Activated B cell treated with CpG ODN at 0.5 μM for 24 hours (primary cell): ENCODE measurements around the gene UQCC2. TPM values are rescaled to one million over a fixed set of nuclear protein-coding genes. Genes with fewer than 3 reads are reported as not detected.

Source experiments
- ATAC-seq: fragments of 200-7000 bp; cut with Tn5 transposase; one replicate; pipeline ENCODE4 v1.10.0; 2021; ENCODE audit warnings: low read depth, mild to moderate bottlenecking, moderate library complexity
- CTCF ChIA-PET: fragments of 350-600 bp; sonication (Branson Sonifier 250); formaldehyde crosslinking; loops from one replicate; lab custom pipeline; 2021; ENCODE audit warnings: antibody characterized with exemption; lab: Charles Lee
- POLR2A ChIA-PET: fragments of 350-600 bp; sonication (Branson Sonifier 250); formaldehyde crosslinking; loops from one replicate; lab custom pipeline; 2021; ENCODE audit warnings: antibody characterized with exemption; lab: Charles Lee
- DNase-seq: peaks from one replicate; pipeline ENCODE4 v3.0.0; 2022
- H3K27ac Mint-ChIP-seq: one replicate; pipeline ENCODE4 v1.8.0; 2020; ENCODE audit warnings: mixed read lengths
- H3K27me3 Mint-ChIP-seq: one replicate; pipeline ENCODE4 v1.8.0; 2021; ENCODE audit warnings: mixed read lengths
- H3K36me3 Mint-ChIP-seq: one replicate; pipeline ENCODE4 v1.8.0; 2021; ENCODE audit warnings: low read depth, mixed read lengths
- H3K4me1 Mint-ChIP-seq: one replicate; pipeline ENCODE4 v1.8.0; 2021; ENCODE audit warnings: mixed read lengths
- H3K4me3 Mint-ChIP-seq: one replicate; pipeline ENCODE4 v1.8.0; 2020; ENCODE audit warnings: mild to moderate bottlenecking, mixed read lengths
- H3K9me3 Mint-ChIP-seq: one replicate; pipeline ENCODE4 v1.8.0; 2020; ENCODE audit warnings: mixed read lengths
- intact Hi-C: fragments of 100-400 bp; cut with micrococcal nuclease; formaldehyde crosslinking; loops from one replicate; pipeline ENCODE4 v1.15.1; 2024
- total RNA-seq: library from RNA; stranded (reverse); gene quantifications from 2 replicates; pipeline ENCODE4 v1.2.3, GENCODE V29; 2022
- TF ChIP-seq, protein P1 (sequence below): fragments of 200-600 bp; IDR thresholded peaks from one replicate; pipeline ENCODE4 v1.8.0; 2022; ENCODE audit warnings: antibody characterized with exemption, mild to moderate bottlenecking

Gene UQCC2
- total RNA-seq, 1 donor from 2014 or later: 26.2 TPM

DNA sequence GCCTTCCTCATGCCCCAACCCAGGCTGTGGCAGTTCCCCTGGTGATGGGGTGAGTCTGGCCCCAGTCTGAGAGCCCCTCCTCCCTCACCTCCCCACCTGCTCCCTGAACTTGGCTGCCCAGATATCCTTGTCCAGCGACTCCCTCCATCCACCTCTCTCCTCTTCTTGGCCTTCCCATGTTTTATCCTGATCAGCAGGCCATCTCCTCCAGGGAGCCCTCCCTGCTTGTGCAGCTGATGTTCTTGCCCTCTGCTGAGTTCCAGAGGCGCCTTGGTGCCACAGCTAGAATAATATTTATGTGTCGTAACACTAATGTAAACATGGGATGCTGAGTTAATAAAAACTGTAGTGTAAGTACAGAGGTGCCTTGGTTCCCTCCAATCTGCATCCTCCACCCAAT, 45.6 kb upstream of the UQCC2 start:
- intact Hi-C loops: no loop called here
- ATAC-seq (no peak), DNase-seq (no peak)
- POLR2A ChIA-PET: no interaction called here
- H3K9me3 Mint-ChIP-seq: no peaks in the 10 kb centered on the region
- no peak overlapping the region for H3K4me3 Mint-ChIP-seq
- TF ChIP-seq, protein P1, sequence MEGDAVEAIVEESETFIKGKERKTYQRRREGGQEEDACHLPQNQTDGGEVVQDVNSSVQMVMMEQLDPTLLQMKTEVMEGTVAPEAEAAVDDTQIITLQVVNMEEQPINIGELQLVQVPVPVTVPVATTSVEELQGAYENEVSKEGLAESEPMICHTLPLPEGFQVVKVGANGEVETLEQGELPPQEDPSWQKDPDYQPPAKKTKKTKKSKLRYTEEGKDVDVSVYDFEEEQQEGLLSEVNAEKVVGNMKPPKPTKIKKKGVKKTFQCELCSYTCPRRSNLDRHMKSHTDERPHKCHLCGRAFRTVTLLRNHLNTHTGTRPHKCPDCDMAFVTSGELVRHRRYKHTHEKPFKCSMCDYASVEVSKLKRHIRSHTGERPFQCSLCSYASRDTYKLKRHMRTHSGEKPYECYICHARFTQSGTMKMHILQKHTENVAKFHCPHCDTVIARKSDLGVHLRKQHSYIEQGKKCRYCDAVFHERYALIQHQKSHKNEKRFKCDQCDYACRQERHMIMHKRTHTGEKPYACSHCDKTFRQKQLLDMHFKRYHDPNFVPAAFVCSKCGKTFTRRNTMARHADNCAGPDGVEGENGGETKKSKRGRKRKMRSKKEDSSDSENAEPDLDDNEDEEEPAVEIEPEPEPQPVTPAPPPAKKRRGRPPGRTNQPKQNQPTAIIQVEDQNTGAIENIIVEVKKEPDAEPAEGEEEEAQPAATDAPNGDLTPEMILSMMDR: no peak
- peaks cover 7% of the 10 kb centered on the region for H3K4me1 Mint-ChIP-seq
- H3K27ac Mint-ChIP-seq: no peak overlapping the region
- CTCF ChIA-PET: interaction anchor here (1.4 kb wide), 2 partner anchors 14 kb away, joined by 4 to 5 read pairs; no protein-coding TSS in a partner anchor
- H3K36me3 Mint-ChIP-seq: no peaks in the 10 kb centered on the region
- H3K27me3 Mint-ChIP-seq: peaks cover 7% of the 10 kb centered on the region

DNA sequence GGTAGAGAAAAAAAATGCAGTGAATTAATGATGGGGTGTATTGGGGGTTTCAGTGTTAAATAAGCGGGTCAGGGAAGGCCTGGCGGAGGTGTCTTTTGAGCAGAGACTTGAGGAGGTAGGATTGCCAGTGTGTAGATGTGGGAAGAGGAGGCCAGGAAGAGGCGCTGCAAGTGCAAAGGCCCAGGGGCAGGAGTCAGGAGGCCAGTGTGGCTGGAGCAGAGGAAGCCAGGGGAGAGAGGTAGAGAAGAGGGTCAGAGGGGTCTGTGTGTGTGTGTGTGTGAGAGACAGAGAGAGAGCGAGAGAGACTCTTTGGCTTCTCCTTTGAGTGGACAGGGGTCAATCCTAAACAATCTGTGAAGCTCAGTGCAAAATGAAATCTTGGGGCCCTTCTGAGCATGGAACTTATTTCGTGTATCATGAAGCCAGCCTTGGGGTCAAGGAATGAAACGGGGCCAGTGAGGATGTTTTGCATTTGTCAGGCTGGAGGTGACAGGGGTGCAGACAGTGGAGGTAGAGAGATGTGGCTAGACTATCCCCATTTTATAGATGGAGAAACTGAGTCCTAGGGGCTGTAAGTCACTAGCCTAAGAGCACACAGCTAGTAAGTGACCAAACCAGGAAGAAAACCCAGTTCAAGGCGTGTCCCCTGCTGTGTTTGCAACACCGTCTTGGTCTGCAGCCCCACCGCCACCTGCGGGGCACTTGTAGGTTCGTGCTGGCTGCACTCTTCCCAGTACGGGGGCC, 44.9 kb upstream of the UQCC2 start:
- POLR2A ChIA-PET: no interaction called here
- no peaks in the 10 kb centered on the region for H3K36me3 Mint-ChIP-seq
- ATAC-seq (no peak), DNase-seq (no peak)
- CTCF ChIA-PET: no interaction called here
- intact Hi-C loops: no loop called here
- H3K27me3 Mint-ChIP-seq: peaks cover 6% of the 10 kb centered on the region
- H3K4me1 Mint-ChIP-seq: peaks cover 7% of the 10 kb centered on the region
- TF ChIP-seq, protein P1: no peak
- no peaks in the 10 kb centered on the region for H3K9me3 Mint-ChIP-seq
- H3K4me3 Mint-ChIP-seq: no peak overlapping the region
- no peak overlapping the region for H3K27ac Mint-ChIP-seq

DNA sequence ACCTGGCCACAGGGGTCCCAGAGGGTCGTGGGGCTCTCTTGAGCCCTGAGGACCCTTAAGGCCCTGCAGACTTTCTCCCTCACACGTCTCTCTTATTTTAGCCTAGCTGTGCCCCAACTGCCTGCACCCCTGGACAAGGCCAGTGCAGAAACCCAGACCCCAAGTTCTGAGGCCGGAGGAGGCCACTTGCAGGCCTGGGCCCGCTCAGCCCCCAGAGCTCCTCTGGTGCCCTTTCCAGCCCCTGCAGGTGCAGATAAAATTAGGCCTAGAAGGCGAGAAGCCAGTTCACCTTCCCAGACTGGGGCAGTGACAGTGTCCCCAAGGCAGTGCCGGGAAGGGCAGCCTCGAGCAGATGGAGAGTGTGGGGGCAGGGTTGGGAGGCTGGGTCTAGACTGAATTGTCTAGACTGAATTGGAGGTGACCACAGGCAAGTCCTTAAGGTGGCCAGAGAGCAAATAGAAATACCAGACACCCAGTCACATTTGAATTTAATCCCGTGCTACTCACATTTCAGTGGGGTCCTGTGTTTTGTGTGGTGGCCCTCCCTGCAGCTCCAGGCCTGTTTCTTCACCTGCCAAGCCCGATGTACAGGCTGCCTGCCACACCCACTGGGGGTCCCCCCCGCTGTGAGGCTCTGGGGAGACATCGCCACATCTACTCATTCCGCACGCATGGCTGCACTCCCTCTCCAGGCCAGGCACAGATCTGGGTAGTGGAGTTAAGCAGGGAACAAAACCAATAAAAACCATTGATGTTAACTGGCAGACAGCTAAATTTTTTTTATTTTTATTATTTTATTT, 43.8 kb upstream of the UQCC2 start:
- ChIA-PET CTCF (no interaction called here), POLR2A (no interaction called here)
- Mint-ChIP-seq H3K9me3 (no peaks in the 10 kb centered on the region), H3K27ac (no peak overlapping the region), H3K27me3 (peaks cover 6% of the 10 kb centered on the region), H3K4me3 (no peak overlapping the region), H3K4me1 (peaks cover 7% of the 10 kb centered on the region), H3K36me3 (no peaks in the 10 kb centered on the region)
- DNase-seq (no peak), ATAC-seq (no peak)
- intact Hi-C loops: no loop called here
- TF ChIP-seq, protein P1: no peak

DNA sequence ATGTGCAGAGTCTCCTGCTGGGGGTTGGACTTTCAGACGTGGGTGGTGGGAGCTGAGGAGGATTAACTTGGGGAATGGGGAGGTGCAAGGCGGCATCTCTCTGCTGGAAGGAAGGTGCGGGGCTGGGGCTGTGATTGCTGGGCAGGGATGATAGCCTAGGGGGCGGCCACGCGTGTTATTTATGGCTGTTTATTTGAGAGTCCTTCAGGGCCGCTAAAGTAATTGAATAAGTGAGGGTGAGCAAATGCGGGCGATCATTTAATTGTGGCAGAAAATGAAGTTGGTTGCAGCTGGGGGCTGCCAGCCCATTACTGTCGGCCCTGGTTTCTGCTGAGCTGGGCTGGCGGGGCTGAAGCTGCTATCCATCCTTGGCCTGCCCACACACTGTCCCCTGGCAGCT, 42.7 kb upstream of the UQCC2 start:
- TF ChIP-seq, protein P1: no peak
- H3K4me3 Mint-ChIP-seq: no peak overlapping the region
- POLR2A ChIA-PET: no interaction called here
- intact Hi-C loops: no loop called here
- ATAC-seq (no peak), DNase-seq (no peak)
- no peaks in the 10 kb centered on the region for H3K9me3 Mint-ChIP-seq
- H3K4me1 Mint-ChIP-seq: peaks cover 7% of the 10 kb centered on the region
- CTCF ChIA-PET: interaction anchor here (1.0 kb wide), 1 partner anchor 10 kb away, joined by 3 read pairs; no protein-coding TSS in a partner anchor
- H3K27ac Mint-ChIP-seq: no peak overlapping the region
- peaks cover 6% of the 10 kb centered on the region for H3K27me3 Mint-ChIP-seq
- H3K36me3 Mint-ChIP-seq: no peaks in the 10 kb centered on the region

DNA sequence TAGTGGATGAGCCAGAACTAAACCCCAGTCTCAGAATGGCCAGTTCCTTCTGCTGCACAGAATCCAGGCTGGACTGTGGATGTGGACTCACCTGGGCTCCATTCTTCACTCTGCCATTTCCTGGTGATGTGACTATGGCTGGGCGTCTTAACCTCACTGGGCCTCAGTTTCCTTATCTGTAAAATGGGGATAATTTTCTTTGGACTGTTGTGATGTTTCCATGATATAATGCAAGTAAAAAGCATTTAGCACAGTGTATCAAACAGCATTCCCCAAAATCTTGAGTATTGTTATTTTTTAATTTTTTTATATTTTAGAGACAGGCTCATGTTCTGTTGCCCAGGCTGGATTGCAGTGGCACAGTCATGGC, 41.1 kb upstream of the UQCC2 start:
- DNase-seq: no peak
- intact Hi-C loops: no loop called here
- no peaks in the 10 kb centered on the region for H3K36me3 Mint-ChIP-seq
- no peak for ATAC-seq
- TF ChIP-seq, protein P1: no peak
- H3K27me3 Mint-ChIP-seq: peaks cover 10% of the 10 kb centered on the region
- H3K4me3 Mint-ChIP-seq: no peak overlapping the region
- H3K27ac Mint-ChIP-seq: no peak overlapping the region
- CTCF ChIA-PET: no interaction called here
- POLR2A ChIA-PET: no interaction called here
- no peaks in the 10 kb centered on the region for H3K9me3 Mint-ChIP-seq
- peaks cover 7% of the 10 kb centered on the region for H3K4me1 Mint-ChIP-seq
